Stimulated activated CD4-positive, alpha-beta T cell treated with anti-CD3 and anti-CD28 coated beads, Interleukin-12 subunit alpha, Interleukin-12 subunit beta, amount 100 ng/mL, for 48 hours (primary cell): ENCODE measurements around the gene COLEC11.
"Not testable (repeated sequence)": the region's sequence is repeated elsewhere in the genome, so short reads cannot be mapped to it uniquely, and the experiment has no call there.

ENCODE experiments used
- DNase-seq, 3 donors: peaks; one replicate each; pipeline ENCODE4 v3.0.0-alpha.2; 2020; ENCODE audit warnings: low read depth in 2 of 3, low spot score in 1 of 3

COLEC11 gene

DNA sequence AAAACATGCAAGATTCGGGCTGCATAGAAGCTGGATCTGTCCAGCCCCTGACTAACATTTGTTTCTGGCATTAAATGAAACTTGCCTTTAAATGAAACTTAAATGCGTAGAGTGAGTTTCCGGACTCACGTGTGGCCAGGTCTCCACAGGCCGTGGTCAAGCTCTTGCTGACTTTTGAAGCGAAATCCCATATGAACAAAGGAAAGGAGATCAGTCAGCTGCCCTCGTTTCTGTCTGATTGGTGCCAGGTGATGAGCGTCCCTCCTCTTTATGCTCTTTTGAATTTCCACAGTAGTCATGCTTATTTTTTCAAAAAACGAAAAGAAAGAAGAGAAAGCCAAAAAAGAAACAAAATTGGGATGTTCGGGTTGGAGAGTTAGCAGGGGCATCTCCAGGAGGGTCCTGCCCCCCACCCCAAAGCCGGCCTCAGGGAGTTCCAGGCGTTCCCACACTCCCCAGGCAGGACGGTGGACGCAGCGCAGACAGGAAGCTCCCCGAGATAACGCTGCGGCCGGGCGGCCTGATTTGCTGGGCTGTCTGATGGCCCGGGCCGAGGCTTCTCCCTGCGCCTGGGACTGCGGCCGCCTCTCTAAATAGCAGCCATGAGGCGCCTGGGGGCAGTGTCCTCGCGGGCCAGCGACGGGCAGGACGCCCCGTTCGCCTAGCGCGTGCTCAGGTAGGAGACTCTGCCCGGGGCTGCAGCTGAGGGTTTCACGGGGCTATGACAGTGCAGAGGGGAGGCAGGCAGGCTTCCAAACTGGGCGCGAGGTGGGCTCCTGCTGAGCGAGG lies at the start of gene COLEC11:
COLEC11 (plus strand) TSS at position 620 of the 789 bp plus-strand sequence. CDS start 9,229 bp downstream, outside the sequence.
- DNase-seq, result no peak

DNA sequence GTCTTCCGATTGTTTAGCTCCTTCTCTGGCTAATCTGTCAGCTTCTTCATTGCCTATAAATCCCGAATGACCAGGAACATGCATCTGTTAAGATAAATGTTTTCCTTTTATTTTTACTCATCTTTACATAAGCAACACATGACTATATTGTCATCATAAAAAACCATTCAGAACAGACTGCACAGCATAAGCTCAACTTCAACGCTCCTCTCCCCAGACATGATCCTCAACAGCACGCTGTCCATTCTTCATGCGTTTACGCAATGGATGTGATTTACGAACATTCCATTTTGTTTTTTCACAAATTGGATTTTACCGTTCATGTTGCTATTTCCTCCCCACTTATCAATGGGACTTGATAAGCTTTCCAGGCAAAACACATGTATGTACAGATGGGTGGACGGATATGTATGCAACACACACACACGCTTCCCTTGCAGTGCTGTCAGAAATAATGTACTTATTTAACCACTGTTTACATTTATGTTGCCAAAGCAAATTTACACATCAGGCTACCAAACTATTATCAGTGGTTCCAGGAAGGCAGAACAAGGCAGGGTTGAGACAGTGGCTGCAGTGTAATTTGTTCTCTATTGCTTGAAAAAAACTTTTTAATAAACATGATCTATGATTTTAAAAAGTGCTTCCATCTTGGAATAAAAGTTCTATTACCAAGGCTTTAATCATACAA lies 49.0 kb upstream of the COLEC11 start:
- DNase-seq, result no peak

DNA sequence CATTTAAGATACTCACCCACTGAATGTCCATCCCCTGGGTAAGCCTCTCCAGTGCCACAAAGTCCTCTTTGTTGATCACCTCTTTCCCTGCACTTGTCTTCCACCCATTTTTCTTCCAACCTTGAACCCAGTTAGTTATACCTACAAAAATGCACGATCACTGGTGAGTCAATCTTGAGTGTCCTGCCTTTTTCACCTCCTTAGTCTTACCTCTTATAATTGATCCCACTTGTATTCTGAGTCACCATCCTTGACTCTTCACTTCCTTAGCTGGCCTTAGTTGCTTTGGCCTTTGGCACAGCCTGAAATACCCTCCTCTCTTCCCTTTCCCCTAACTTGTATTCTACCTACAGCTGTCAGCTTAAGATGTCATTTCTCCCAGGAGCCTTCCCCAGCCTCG lies 47.0 kb upstream of the COLEC11 start:
- no peak for DNase-seq

DNA sequence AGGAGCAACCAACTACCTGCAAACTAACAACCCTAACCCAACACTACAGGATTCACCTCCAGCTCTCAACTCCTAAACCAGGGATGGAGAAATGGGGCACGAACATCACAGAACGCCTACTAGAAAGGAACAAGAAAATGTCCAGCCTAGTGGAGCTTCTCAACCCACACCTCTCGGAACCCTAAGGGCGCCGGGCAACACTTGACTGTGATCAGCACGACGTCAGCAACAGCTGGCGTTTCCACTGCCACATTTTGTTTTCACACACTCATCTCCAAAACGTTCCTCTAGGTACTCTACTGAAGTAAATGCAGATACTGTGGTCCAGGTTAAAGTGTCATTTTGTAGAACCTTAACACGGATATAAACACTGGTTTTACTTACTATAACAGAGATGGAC lies 41.0 kb upstream of the COLEC11 start:
- no peak for DNase-seq

DNA sequence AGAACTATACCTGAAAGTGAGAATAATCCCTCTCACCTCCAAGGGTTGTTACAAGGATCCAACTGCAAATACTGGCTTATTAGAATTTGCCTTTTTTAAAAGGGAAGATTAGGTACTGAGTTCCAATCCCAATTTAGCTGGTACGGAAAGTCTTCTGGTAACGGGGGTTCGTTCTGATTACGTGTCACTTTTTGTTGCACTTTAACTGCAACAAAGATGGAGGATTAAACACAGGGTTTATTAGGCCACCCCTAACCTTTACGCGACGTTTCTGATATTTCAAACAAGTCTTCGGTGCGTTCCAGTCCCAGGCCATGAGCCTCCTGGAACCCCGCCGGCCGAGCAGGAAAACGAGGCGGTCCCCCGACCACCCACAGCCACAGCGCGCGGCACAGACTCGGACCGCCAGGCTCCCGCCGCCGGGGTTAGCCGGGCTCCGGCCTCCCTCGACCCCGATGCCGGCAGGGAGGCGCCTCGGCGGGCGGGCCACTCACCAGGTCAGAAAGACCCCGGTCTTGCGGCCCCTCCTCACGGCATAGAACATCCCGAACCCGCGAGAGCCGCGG lies 37.2 kb upstream of the COLEC11 start:
- peak in 1 of 3 donors; percentile 3 for DNase-seq

DNA sequence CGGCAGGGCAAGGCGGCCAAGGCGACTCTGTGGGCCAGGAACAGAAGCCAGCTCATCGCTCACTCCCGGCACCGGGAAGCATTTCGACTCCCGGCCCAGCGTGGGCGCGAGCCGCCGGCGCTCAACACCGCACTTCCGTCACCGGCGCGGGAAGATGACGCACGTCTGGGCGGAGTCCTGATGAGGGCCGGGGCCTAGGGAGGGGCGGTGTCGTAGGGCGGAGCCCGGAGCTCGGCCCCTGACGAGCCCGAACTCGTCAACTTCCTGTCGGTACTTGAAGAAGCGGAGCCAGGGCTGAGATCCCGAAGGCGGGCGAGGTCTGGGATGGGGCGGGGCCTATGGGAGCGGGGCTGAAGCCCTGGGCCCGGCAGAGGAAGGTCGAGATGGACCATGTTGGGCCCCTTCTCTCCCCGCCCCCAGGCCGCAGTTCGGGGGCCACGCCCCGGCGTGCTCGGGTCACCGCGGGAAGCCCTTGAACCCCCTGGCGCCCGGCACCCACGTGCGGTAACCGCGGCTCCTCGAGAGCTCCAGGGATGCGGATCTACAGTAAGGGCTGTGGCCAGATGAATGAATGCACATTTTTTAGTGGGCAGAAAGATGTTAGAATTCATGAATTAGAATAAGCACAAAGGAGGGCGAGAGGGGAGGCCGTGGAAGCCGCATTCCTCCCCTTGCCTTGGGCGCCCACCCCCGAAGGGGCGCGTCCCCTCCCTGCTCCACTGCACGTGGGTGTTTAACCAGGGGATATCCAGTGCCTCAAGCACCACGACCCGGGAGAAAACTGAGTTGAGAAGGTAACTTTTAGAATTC lies 36.5 kb upstream of the COLEC11 start, which contains the start of gene RNASEH1:
RNASEH1 (minus strand) TSS at position 129 of the 810 bp plus-strand sequence; CDS start at position 56, 73 bp downstream.
- peak; percentile 98 to 99 (median 98) for DNase-seq

DNA sequence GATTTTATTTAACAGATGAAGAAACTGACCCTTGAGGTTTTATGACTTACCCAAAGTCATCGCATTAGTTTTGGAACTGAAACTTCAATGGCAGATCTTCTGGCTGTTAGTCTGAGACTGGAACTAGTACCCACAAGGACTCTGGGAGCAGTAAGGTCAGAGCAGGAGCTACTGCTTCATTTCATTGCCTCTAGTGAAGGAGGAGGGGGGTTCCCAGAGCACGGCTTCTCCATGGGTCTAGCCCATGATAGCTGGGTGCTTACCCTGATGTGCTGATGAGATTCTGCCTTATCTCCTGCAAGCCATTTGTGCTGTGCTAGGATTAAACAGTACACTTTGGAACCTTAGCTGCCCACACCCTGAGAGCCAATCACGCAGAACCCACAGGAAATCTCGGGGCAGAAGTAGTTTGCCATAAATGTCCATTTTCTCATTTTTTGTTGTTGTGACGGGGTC lies 31.4 kb upstream of the COLEC11 start:
- DNase-seq, result no peak

DNA sequence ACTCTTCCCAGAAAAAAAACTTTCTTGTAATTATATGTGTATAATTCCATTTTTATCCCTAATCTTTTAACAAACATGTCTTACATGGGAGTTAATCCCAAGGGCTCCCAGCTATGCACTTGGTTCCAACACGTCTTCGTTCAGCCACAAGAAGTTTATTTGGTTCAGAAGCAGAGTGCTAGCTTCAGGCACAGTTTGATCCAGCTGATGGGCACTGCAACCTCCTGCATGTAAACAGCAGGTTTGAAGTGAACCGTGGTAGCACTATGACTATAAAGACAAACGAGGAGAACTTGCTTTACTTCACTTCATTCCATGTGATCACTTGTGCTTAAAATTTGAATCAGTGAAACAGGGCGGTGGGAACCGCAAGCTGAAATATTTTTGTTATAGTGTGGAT lies 29.8 kb upstream of the COLEC11 start:
- DNase-seq, result no peak

DNA sequence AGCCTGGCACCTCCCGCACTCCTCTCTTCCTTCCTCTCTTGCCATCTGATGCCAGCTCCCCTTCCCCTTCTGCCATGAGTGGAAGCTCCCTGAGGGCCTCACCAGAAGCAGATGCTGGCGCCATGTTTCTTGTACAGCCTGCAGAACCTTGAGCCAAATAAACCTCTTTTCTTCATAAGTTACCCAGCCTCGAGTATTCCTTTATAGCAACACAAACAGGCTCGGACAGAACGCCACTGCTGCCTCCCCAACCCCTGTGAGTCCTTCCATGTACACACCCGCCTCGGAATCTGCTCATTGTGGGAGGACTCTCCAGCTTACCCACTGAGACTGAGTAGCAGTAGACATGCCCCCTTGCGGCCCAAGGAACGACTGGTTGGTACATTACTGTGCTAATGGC lies 28.1 kb upstream of the COLEC11 start:
- no peak for DNase-seq

DNA sequence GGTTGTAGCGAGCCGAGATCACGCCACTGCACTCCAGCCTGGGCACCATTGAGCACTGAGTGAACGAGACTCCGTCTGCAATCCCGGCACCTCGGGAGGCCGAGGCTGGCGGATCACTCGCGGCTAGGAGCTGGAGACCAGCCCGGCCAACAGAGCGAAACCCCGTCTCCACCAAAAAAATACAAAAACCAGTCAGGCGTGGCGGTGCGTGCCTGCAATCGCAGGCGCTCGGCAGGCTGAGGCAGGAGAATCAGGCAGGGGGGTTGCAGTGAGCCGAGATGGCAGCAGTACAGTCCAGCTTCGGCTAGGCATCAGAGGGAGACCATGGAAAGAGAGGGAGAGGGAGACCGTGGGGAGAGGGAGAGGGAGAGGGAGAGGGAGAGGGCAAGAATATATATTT lies 25.3 kb upstream of the COLEC11 start:
- not testable (repeated sequence) for DNase-seq

DNA sequence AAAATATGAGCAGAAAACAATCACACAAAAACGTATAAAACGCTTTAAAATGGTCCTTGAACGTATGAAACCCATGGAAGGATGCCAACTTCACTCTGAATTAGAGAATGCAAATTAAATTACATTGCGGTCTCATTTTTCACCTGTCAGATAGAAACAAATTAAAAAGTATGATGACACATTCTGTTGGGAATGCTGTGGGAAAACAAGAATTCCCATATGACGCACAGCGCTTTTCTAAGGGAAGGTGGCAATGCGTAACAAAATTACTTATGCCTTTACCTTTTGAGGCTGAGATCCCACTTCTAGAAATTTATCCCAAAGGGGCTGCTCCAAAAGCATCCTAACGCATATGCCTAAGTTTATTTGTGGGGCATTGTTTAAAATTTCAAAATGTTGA lies 23.6 kb upstream of the COLEC11 start:
- DNase-seq, result no peak

DNA sequence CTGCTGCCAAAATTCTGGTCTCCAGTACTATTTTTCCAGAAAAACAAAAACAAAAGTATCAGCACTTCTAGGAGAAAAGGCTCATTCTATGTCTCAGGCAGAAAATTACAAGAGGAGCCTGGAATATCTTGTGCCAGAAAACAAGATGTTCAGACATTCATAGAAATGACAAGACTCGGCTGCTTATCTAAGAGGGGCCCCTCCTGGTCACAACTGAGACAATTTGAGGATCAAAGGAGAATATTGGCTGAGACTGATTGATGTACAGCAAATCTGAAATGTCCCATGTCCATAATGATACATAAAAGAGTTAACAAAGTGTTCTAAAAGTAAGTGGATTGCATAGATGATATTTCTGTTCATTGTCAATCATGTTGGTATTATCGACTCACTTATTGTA lies 22.3 kb upstream of the COLEC11 start:
- no peak for DNase-seq

DNA sequence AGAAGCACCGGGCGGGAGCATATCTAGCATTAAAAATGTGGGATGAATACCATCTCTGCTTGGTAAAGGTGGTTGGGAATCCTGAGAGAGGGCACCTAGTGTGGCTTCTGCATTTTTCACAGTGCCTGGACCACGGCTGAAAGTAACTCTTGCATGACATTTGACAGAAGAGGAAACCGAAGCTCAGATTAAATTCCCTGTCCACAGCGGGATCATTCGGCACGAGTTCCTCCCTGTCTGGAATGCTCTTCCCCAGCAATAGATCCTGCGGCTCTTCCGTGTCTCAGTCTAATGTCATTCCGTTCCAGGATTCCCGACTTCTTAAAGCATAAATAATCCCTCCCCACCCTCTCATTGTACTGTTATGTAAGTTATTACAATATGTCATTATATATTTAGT lies 20.8 kb upstream of the COLEC11 start:
- DNase-seq, result no peak

DNA sequence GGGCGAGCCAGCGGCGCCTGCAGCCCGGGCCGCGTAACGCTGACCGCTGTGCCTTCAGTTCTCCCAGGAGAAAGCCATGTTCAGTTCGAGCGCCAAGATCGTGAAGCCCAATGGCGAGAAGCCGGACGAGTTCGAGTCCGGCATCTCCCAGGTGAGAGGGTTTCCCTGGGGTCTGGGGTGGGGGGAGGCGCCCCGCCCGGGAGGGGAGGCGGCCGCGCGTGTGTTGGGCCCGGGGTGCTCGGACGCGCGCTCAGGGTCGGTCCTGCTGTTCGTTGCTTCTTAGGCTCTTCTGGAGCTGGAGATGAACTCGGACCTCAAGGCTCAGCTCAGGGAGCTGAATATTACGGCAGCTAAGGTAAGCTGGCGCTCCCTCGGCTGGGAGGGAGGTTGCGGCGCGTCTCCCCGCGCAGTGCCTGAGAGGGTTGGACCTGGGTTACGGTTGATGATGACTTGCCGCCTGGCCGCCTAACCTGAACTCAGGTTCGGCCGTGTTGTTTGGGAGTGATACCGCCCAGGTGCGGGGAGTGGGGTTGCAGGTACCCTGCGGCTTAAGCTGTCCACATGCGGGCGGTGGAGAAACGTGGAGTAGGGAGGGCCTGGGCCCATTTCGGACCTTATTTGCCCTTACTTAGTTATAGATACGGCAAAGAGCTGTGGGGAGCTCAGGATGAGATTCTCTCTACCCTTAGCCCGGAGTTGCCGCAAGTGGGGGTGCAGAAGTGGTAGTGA lies 19.2 kb upstream of the COLEC11 start:
- DNase-seq, result peak in 1 of 3 donors; percentile 4

DNA sequence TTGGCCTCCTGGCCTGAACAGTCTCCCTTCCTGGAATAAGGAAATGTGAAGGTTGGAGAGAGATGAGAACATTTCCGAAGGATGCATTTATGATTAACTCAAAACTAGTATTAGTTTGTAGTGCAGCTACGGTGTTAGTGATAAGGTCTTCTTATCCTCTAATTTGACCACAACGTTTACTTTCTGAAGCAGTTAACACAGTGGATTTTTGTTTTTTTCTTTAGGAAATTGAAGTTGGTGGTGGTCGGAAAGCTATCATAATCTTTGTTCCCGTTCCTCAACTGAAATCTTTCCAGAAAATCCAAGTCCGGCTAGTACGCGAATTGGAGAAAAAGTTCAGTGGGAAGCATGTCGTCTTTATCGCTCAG lies 18.7 kb upstream of the COLEC11 start:
- DNase-seq, result not testable (repeated sequence)

DNA sequence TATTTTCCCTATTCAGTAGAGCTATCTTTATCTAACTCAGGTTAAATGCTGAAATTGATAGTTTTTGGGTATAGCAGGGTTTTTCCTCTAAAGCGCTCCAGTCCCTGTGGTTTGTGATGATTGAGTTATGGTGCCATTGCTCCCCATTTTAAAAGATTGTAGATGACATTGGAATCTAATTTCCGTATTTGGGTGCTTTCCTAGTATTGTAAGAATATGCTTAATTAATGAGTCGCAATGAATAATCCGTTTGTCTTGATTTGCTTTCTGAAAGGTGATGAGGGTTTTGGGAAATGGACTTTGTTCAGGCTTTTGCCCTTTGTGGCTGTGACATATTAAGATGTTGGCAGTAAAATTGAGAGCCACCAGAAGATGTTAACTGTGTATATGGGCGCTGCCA lies 15.9 kb upstream of the COLEC11 start:
- DNase-seq, result no peak

DNA sequence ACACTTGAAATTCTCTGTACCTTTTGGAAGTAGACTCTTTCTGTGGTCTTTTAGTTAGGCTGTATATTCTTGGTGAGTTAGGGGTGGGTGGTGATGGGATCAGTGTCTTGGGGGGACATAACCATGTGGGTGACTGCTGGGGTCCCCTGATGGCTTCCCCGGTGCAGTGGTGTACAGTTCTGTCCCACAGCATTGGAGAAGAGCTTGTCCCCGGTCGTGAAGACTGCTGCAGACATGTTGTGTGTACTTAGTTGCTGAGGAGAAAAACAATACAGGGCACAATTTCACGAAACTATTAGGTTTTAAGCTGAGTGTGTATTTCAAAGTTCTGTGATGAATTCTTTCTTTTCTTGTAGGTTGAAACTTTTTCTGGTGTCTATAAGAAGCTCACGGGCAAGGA lies 14.5 kb upstream of the COLEC11 start:
- no peak for DNase-seq

DNA sequence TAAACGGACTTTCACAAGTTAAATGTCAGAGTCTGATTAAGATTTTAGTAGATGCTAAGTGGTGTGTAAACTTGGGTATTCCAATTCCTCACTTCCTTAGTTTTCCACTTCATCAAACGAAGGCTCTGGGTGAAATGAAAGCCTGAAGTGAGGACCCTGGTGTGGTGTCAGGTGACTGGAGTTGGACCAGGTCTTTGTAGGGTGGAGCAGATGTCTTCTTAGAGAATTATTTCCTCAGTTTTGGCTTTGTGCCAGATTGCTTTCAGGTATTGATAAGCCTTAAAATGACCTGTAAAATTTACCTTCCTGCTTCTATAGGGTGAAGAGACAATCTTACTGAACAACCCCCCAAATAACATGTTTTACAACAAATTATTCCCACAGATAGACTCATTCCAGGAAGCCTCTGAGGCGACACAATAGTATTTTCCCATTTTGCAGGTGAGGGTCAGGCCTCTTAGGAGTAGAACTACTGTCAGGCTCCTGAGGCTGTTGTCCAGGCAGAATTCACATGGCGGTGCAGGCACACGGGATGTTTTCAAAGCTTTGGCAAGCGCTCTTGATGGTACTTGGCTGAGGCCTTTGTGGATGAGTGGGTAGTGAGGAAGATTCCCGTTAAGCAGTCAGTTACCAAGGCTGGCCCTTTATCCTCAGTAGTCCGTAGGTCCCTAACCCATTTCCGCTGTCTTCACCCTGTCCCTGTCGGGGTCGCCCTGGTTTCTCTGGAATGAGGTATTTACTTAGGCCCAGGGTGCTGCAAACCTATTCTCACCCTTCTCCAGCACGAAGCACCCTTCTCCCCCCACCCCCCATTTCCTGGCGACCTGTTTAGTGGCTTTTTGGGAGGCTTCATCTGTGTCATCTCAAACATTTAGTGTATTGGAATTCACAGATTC lies 13.3 kb upstream of the COLEC11 start:
- DNase-seq, result no peak

DNA sequence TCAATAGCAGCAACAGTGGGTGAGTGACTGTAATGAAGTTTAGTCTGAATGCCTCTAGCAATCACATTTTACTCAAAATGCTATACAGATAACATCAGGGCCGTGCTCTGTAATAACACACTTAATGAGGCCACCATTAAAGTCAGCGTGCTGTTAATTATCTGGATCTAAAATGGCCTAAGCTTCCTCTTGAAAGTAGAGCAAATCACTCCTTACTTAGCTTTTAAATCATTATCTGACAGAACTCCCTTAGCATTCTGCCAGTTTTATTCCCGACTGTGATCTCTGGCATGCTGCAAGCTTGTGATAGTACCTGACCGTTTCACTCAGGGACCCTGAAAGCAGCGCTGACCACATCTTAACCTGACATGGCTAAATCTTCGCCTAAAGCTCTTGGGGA lies 10.8 kb upstream of the COLEC11 start:
- DNase-seq, result no peak
